Tibial nerve (tissue), 3 donors: Measurements from ENCODE around the gene MYCBPAP.

Source experiments
- POLR2A ChIP-seq, 2 donors: fragments of 450-650 bp; IDR thresholded peaks; one replicate each; pipeline ENCODE4 v1.6.1; 2017; ENCODE audit warnings: antibody characterized with exemption in 2 of 2, mild to moderate bottlenecking in 2 of 2, moderate library complexity in 2 of 2
- TF ChIP-seq, protein P1 (sequence below), 5 experiments: fragments of 200-600 bp in 3 of 5; fragments of 450-650 bp in 2 of 5; sonication (generic) in 3 of 5; IDR thresholded peaks; one replicate each; pipeline ENCODE4 v1.5.1; 2016 to 2019; ENCODE audit warnings: antibody characterized with exemption in 5 of 5, mild to moderate bottlenecking in 3 of 5, moderate library complexity in 2 of 5

DNA sequence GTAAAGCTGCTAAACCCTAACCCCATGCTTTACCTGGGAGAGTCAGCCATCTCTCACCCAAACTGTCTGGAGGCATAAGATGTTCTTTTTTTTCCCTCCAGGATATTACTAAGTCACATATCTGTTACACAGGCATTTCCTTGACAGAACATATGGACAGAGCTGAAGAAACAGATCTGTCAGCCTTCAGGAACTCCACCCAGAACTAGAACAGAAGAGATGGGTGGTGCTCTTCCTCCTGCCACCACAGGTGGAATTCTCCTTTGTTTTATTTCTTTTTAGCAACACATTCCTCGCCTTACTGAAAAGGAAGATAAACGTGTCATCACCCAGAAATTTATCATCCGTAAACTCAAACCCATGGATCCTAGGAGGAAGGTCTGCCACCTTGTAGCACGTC is 8.8 kb downstream of the MYCBPAP start:
- TF ChIP-seq, protein P1, sequence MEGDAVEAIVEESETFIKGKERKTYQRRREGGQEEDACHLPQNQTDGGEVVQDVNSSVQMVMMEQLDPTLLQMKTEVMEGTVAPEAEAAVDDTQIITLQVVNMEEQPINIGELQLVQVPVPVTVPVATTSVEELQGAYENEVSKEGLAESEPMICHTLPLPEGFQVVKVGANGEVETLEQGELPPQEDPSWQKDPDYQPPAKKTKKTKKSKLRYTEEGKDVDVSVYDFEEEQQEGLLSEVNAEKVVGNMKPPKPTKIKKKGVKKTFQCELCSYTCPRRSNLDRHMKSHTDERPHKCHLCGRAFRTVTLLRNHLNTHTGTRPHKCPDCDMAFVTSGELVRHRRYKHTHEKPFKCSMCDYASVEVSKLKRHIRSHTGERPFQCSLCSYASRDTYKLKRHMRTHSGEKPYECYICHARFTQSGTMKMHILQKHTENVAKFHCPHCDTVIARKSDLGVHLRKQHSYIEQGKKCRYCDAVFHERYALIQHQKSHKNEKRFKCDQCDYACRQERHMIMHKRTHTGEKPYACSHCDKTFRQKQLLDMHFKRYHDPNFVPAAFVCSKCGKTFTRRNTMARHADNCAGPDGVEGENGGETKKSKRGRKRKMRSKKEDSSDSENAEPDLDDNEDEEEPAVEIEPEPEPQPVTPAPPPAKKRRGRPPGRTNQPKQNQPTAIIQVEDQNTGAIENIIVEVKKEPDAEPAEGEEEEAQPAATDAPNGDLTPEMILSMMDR (IDR thresholded peaks at IDR 0.05): no peak
- no peak for TF ChIP-seq POLR2A (IDR thresholded peaks at IDR 0.05)
